Measurements from ENCODE around the gene ASPA. TPM values are rescaled to one million over a fixed set of nuclear protein-coding genes. Genes with fewer than 3 reads are reported as not detected.

ASPA gene
- total and polyA plus RNA-seq, 2 of the 13 experiments (the other 11 are each of a cell fraction or from before 2014, with no cell fraction given), result not detected

- 57% methylated on average over 7 of the region's 7 CpGs for WGBS (ENCODE audit: low lambda C conversion rate)
- Histone ChIP-seq H4K20me1 (ENCODE audit: insufficient read depth, low read length) (no peaks in the 10 kb centered on the region), H3K9me3 (ENCODE audit: low read length) (no peaks in the 10 kb centered on the region), H3K36me3 (replicated peaks in 1 of 2; ENCODE audit: control insufficient read depth in 1 of 2, insufficient read depth in 2 of 2, low read length in 2 of 2) (no peaks in the 10 kb centered on the region), H3K4me1 (ENCODE audit: insufficient read depth, low read length) (peaks cover 15% of the 10 kb centered on the region), H3K4me2 (ENCODE audit: low read depth, low read length) (no peak overlapping the region), H2AFZ (ENCODE audit: low read length) (no peak overlapping the region), H3K9ac (ENCODE audit: insufficient read depth, low read depth, low read length) (no peak overlapping the region), H3K4me3 (replicated peaks in 1 of 3; ENCODE audit: insufficient read depth in 1 of 3, low read depth in 2 of 3, low read length in 3 of 3) (no peak overlapping the region), H3K27me3 (ENCODE audit: control insufficient read depth in 1 of 2, insufficient read depth in 2 of 2, low read length in 2 of 2) (peaks cover 2 to 20% of the 10 kb centered on the region in 2 experiments; a peak in 4 of 5 replicates), H3K27ac (ENCODE audit: extremely low read length, insufficient read depth, low read length) (no peak overlapping the region), H3K79me2 (ENCODE audit: insufficient read depth, low read length) (no peaks in the 10 kb centered on the region)
- CTCF ChIA-PET (ENCODE audit: low intra/inter-chr PET ratio, low total read pairs), result no interaction called here
- DNase-seq (ENCODE audit: low spot score), result no peak
- no TSS peak for BruUV-seq (replicated peaks)
- POLR2A ChIA-PET, result no interaction called here
- no peak for ATAC-seq
- no peak for FAIRE-seq
- in situ Hi-C loops (cut with HindIII; ENCODE audit: extremely low pct_ligation_motif_present, low pct_unique_long_range_greater_than_20kb), result no loop called here
- intact Hi-C loops (cut with micrococcal nuclease; ENCODE audit: unreplicated experiment), result no loop called here
- TF ChIP-seq FOXA3 (CRISPR knock-in tag; IDR thresholded peaks at IDR 0.05), result no peak
- TF ChIP-seq ISL2 (CRISPR knock-in tag; IDR thresholded peaks at IDR 0.05), result no peak
- TF ChIP-seq ZNF782 (CRISPR knock-in tag; IDR thresholded peaks at IDR 0.05; ENCODE audit: borderline replicate concordance), result no peak
- TF ChIP-seq, protein P1, sequence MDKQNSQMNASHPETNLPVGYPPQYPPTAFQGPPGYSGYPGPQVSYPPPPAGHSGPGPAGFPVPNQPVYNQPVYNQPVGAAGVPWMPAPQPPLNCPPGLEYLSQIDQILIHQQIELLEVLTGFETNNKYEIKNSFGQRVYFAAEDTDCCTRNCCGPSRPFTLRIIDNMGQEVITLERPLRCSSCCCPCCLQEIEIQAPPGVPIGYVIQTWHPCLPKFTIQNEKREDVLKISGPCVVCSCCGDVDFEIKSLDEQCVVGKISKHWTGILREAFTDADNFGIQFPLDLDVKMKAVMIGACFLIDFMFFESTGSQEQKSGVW (CRISPR knock-in tag; IDR thresholded peaks at IDR 0.05; ENCODE audit: borderline replicate concordance), result no peak
- TF ChIP-seq MNT (IDR thresholded peaks at IDR 0.05), result no peak
- TF ChIP-seq NCOR1 (IDR thresholded peaks at IDR 0.05; ENCODE audit: borderline replicate concordance, low read length), result no peak
- TF ChIP-seq, protein P2, sequence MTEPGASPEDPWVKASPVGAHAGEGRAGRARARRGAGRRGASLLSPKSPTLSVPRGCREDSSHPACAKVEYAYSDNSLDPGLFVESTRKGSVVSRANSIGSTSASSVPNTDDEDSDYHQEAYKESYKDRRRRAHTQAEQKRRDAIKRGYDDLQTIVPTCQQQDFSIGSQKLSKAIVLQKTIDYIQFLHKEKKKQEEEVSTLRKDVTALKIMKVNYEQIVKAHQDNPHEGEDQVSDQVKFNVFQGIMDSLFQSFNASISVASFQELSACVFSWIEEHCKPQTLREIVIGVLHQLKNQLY (CRISPR knock-in tag; IDR thresholded peaks at IDR 0.05), result no peak
- TF ChIP-seq ZNF496 (CRISPR knock-in tag; IDR thresholded peaks at IDR 0.05; ENCODE audit: insufficient replicate concordance), result no peak
- no peak for TF ChIP-seq HDAC1 (CRISPR knock-in tag; IDR thresholded peaks at IDR 0.05)
- no peak for TF ChIP-seq ARNT2 (CRISPR knock-in tag; IDR thresholded peaks at IDR 0.05; ENCODE audit: low read depth)
- no peak for TF ChIP-seq ZNF550 (CRISPR knock-in tag; IDR thresholded peaks at IDR 0.05; ENCODE audit: borderline replicate concordance)
- no peak for TF ChIP-seq ZNF562 (CRISPR knock-in tag; IDR thresholded peaks at IDR 0.05; ENCODE audit: borderline replicate concordance)
- TF ChIP-seq MBNL3 (CRISPR knock-in tag; conservative IDR thresholded peaks at IDR 0.05), result no peak
- no peak for TF ChIP-seq CC2D1A (CRISPR knock-in tag; IDR thresholded peaks at IDR 0.05)
- no peak for TF ChIP-seq ZBTB33 (CRISPR knock-in tag; IDR thresholded peaks at IDR 0.05)
- TF ChIP-seq, protein P3, sequence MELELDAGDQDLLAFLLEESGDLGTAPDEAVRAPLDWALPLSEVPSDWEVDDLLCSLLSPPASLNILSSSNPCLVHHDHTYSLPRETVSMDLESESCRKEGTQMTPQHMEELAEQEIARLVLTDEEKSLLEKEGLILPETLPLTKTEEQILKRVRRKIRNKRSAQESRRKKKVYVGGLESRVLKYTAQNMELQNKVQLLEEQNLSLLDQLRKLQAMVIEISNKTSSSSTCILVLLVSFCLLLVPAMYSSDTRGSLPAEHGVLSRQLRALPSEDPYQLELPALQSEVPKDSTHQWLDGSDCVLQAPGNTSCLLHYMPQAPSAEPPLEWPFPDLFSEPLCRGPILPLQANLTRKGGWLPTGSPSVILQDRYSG (CRISPR knock-in tag; IDR thresholded peaks at IDR 0.05), result no peak
- TF ChIP-seq KDM5A (IDR thresholded peaks at IDR 0.05; ENCODE audit: borderline replicate concordance, low read length), result no peak
- TF ChIP-seq CCDC6 (CRISPR knock-in tag; IDR thresholded peaks at IDR 0.05), result no peak
These were observed 77.1 kb downstream of the ASPA start for GRCh38 chr17:3552916-3553315.
